ENCODE data around the gene ITPR2.

The ITPR2 gene

DNA sequence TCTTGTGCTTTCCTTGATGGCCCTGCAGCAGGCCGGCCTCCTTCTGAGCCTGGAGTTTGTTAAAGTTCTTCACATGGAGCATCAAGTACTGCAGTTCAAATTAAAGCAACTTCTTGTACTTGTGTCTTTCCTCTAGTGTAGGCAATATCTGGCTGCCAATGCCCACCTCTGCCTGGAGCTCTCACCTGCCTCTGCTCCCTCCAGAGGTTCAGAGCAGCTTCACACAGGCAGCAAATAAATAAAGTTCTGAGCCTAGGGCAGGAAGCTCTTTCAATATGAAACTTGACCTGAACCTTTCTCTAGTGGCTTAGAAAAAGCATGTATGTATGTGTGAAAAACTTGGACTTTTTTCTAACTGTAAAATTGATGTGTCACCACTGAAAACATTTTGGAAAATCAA lies 65.9 kb downstream of the ITPR2 start:
- no peak for TF ChIP-seq SIN3A (IDR thresholded peaks at IDR 0.05; ENCODE audit: borderline replicate concordance, insufficient read depth, low read length)
- TF ChIP-seq FOXP2 (optimal IDR thresholded peaks at IDR 0.05; ENCODE audit: borderline replicate concordance, extremely low read depth, extremely low read length, insufficient read depth), result no peak
- no peak for TF ChIP-seq TAF1 (IDR thresholded peaks at IDR 0.05; ENCODE audit: borderline replicate concordance, insufficient read depth, low read length)
- TF ChIP-seq POLR2AphosphoS5 (IDR thresholded peaks at IDR 0.05; ENCODE audit: low read depth, low read length), result no peak
- TF ChIP-seq, protein P1, sequence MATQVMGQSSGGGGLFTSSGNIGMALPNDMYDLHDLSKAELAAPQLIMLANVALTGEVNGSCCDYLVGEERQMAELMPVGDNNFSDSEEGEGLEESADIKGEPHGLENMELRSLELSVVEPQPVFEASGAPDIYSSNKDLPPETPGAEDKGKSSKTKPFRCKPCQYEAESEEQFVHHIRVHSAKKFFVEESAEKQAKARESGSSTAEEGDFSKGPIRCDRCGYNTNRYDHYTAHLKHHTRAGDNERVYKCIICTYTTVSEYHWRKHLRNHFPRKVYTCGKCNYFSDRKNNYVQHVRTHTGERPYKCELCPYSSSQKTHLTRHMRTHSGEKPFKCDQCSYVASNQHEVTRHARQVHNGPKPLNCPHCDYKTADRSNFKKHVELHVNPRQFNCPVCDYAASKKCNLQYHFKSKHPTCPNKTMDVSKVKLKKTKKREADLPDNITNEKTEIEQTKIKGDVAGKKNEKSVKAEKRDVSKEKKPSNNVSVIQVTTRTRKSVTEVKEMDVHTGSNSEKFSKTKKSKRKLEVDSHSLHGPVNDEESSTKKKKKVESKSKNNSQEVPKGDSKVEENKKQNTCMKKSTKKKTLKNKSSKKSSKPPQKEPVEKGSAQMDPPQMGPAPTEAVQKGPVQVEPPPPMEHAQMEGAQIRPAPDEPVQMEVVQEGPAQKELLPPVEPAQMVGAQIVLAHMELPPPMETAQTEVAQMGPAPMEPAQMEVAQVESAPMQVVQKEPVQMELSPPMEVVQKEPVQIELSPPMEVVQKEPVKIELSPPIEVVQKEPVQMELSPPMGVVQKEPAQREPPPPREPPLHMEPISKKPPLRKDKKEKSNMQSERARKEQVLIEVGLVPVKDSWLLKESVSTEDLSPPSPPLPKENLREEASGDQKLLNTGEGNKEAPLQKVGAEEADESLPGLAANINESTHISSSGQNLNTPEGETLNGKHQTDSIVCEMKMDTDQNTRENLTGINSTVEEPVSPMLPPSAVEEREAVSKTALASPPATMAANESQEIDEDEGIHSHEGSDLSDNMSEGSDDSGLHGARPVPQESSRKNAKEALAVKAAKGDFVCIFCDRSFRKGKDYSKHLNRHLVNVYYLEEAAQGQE (IDR thresholded peaks at IDR 0.05; ENCODE audit: insufficient read depth in 1 of 2, low read depth in 2 of 2, low read length in 2 of 2), result no peak

DNA sequence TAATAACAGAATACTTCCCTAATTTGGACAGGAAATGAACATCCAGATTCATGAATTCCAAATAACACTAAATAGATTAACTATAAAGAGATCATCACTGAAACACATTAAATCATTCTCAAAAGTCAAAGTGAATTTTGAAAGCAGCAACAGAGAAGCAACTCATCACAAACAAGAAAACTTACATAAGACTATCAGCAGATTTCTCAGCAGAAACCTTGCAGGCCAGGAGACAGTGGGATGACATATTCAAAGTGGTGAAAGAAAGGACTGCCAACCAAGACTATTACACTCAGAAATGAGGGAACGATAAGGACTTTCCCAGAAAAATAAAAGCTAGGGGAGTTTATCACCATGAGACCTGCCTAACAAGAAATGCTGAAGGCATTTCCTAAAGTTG lies 70.8 kb downstream of the ITPR2 start:
- TF ChIP-seq FOXP2 (optimal IDR thresholded peaks at IDR 0.05; ENCODE audit: borderline replicate concordance, extremely low read depth, extremely low read length, insufficient read depth) (no peak), SIN3A (IDR thresholded peaks at IDR 0.05; ENCODE audit: borderline replicate concordance, insufficient read depth, low read length) (no peak), POLR2AphosphoS5 (IDR thresholded peaks at IDR 0.05; ENCODE audit: low read depth, low read length) (no peak)

DNA sequence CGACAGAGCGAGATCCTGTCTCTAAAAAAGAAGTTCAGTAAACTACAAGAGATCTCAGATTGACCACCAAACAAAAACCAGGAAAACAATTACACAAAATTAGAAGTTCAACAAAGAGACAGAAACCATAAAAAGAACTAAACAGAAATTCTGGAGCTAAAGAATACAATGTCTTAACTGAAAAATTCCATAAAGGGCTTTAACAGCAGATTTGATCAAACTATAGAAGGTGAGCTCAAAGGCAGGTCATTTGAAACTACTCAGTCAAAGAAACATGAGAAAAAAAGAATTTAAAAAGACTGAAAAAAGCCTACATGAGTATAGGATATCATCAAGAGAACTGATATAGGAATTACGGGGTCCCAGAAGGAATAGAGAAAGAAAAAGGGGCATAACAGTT lies 71.2 kb downstream of the ITPR2 start:
- TF ChIP-seq, protein P1 (IDR thresholded peaks at IDR 0.05; ENCODE audit: insufficient read depth in 1 of 2, low read depth in 2 of 2, low read length in 2 of 2), result no peak
- TF ChIP-seq FOXP2 (optimal IDR thresholded peaks at IDR 0.05; ENCODE audit: borderline replicate concordance, extremely low read depth, extremely low read length, insufficient read depth), result no peak
- no peak for TF ChIP-seq POLR2AphosphoS5 (IDR thresholded peaks at IDR 0.05; ENCODE audit: low read depth, low read length)
- TF ChIP-seq TAF1 (IDR thresholded peaks at IDR 0.05; ENCODE audit: borderline replicate concordance, insufficient read depth, low read length), result no peak
- no peak for TF ChIP-seq SIN3A (IDR thresholded peaks at IDR 0.05; ENCODE audit: borderline replicate concordance, insufficient read depth, low read length)

DNA sequence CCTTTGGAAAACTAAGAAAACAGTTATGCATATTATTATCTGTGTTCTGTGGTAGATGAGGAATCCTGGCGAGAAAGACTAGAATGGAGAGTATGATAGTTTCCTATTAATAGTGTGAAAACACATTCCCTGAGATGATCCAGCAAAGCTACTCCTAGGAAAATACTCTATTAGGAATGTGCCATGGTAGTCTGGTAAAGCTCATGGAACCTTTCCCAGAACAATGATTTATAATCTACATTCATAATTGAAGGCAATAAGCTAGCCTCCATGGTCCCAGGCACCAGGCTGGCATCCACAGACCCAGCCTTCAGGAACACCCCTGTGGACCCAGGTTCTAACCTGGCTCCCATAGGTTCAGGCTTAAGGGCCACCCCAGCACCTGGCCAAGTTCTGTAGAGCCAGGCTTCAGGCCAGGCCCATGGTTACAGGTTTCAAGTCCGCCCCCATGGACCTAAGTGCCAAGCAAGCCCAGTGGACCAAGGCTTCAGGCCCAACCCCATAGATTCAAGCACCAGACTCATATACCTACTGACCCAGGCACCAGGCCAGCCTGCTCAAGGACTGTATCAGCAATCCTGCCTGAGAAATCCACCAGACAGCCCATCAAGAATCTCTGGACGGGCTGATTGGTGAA lies 72.2 kb downstream of the ITPR2 start:
- TF ChIP-seq SIN3A (IDR thresholded peaks at IDR 0.05; ENCODE audit: borderline replicate concordance, insufficient read depth, low read length), result no peak
- TF ChIP-seq POLR2AphosphoS5 (IDR thresholded peaks at IDR 0.05; ENCODE audit: low read depth, low read length), result no peak
- TF ChIP-seq, protein P1 (IDR thresholded peaks at IDR 0.05; ENCODE audit: insufficient read depth in 1 of 2, low read depth in 2 of 2, low read length in 2 of 2), result no peak
- no peak for TF ChIP-seq TAF1 (IDR thresholded peaks at IDR 0.05; ENCODE audit: borderline replicate concordance, insufficient read depth, low read length)
- no peak for TF ChIP-seq FOXP2 (optimal IDR thresholded peaks at IDR 0.05; ENCODE audit: borderline replicate concordance, extremely low read depth, extremely low read length, insufficient read depth)

DNA sequence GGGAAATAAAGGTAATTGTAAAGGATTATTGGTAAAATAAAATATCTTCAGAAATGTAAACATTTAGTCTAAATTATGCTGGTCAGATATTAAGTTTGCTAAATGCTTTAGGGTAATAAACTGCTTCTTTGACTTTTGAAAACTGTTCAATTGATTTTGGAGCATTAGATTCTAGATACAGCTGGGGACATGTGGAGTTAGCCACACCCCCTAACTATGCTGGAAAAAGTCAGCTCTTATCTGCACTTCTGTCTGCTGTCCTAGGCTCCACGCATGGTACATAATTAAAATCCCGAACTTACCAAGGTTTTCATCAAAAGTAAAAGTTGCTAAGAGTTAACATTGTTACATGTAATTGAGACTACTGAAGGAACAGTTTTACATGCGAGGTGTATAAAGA lies 78.8 kb downstream of the ITPR2 start:
- TF ChIP-seq POLR2AphosphoS5 (IDR thresholded peaks at IDR 0.05; ENCODE audit: low read depth, low read length), result no peak
- no peak for TF ChIP-seq FOXP2 (optimal IDR thresholded peaks at IDR 0.05; ENCODE audit: borderline replicate concordance, extremely low read depth, extremely low read length, insufficient read depth)
- TF ChIP-seq, protein P1 (IDR thresholded peaks at IDR 0.05; ENCODE audit: insufficient read depth in 1 of 2, low read depth in 2 of 2, low read length in 2 of 2), result no peak
- TF ChIP-seq TAF1 (IDR thresholded peaks at IDR 0.05; ENCODE audit: borderline replicate concordance, insufficient read depth, low read length), result no peak
- no peak for TF ChIP-seq SIN3A (IDR thresholded peaks at IDR 0.05; ENCODE audit: borderline replicate concordance, insufficient read depth, low read length)

All from PFSK-1 (cell line).